ENCODE results near the gene SLC10A7. TPM values are rescaled to one million over a fixed set of nuclear protein-coding genes. Genes with fewer than 3 reads are reported as not detected.

SLC10A7 gene
- total and polyA plus RNA-seq, 2 of the 4 experiments (the other 2 are of a cell fraction): 5.2 to 8.4 TPM

DNA sequence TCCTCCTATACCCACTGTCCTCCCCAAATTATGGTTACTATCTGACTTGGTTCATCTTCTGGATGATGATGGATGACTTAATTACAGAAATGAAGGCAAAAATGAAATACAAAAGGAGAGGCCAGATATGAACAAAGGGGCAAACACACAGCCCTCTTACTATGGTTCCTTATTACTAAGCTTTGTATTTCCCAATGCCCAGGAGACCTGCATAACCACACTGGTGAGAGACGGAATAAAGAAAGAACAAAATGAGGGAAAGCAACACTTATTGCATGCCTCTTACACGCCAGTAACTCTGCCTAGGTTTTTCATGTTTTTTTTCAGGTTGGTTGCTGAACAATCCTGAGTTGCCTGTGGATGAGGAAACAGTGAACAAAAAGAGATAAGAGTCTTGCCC is 120.5 kb downstream of the SLC10A7 start:
- Histone ChIP-seq H4K91ac (ENCODE audit: insufficient read depth, low read depth, low read length) (no peak overlapping the region), H3K27ac (ENCODE audit: insufficient read depth, low read length) (no peak overlapping the region), H3K36me3 (ENCODE audit: control insufficient read depth, insufficient read depth, low read length) (no peaks in the 10 kb centered on the region), H2BK120ac (ENCODE audit: low read depth, low read length) (no peak overlapping the region), H3K4me2 (ENCODE audit: low read depth, low read length) (no peak overlapping the region), H3K56ac (ENCODE audit: extremely low read depth, insufficient read depth, low read length) (no peak overlapping the region), H2BK15ac (ENCODE audit: low read depth, low read length) (no peak overlapping the region), H2AK9ac (replicated peaks; ENCODE audit: low read depth, low read length, poor library complexity) (no peak overlapping the region), H3K79me1 (ENCODE audit: low read depth in 1 of 2, low read length in 2 of 2) (no peaks in the 10 kb centered on the region; a peak in 2 of 4 replicates), H3K23ac (ENCODE audit: low read depth, low read length) (no peak overlapping the region), H3K27me3 (ENCODE audit: control insufficient read depth, insufficient read depth, low read length) (no peaks in the 10 kb centered on the region), H3K14ac (replicated peaks; ENCODE audit: low read depth, low read length) (no peak overlapping the region), H4K8ac (ENCODE audit: low read depth in 2 of 2, low read length in 2 of 2) (no peak overlapping the region), H2AK5ac (ENCODE audit: low read depth, low read length) (no peak overlapping the region), H4K20me1 (ENCODE audit: insufficient read depth, low read length) (no peaks in the 10 kb centered on the region), H2BK20ac (ENCODE audit: low read depth, low read length) (no peak overlapping the region), H3K4ac (ENCODE audit: low read depth, low read length) (no peak overlapping the region), H2AFZ (replicated peaks; ENCODE audit: low read length, poor library complexity) (no peak overlapping the region), H3K4me1 (ENCODE audit: control insufficient read depth, insufficient read depth, low read length) (no peaks in the 10 kb centered on the region), H3K18ac (ENCODE audit: low read depth, low read length) (no peak overlapping the region), H3K9me3 (ENCODE audit: control insufficient read depth, insufficient read depth, low read length) (no peaks in the 10 kb centered on the region), H3K9me1 (ENCODE audit: insufficient read depth, low read length) (no peaks in the 10 kb centered on the region), H2BK5ac (ENCODE audit: low read depth, low read length, poor library complexity, severe bottlenecking) (no peak overlapping the region), H3K9ac (ENCODE audit: low read depth, low read length) (no peak overlapping the region), H4K5ac (ENCODE audit: low read depth, low read length) (no peak overlapping the region), H3K4me3 (ENCODE audit: insufficient read depth, low read depth, low read length) (no peak overlapping the region)
- no CpG with 5 or more reads among the region's 2 CpGs for WGBS, 2 experiments (ENCODE audit: extremely low coverage in 2 of 2, insufficient read length in 1 of 2)
- dilution Hi-C loops (cut with HindIII; ENCODE audit: low sequenced_read_pairs, unreplicated experiment) (no loop called here), in situ Hi-C loops (cut with MboI; ENCODE audit: low sequenced_read_pairs) (no loop called here), intact Hi-C loops (cut with micrococcal nuclease) (no loop called here)
- DNase-seq (no peak), ATAC-seq (ENCODE audit: low read depth) (no peak)
- CTCF ChIA-PET: no interaction called here
- BruUV-seq (replicated peaks): no TSS peak
- POLR2A ChIA-PET (ENCODE audit: unreplicated experiment): no interaction called here
- TF ChIP-seq CHD1 (IDR thresholded peaks at IDR 0.05; ENCODE audit: low read depth, low read length) (no peak), FOS (IDR thresholded peaks at IDR 0.05; ENCODE audit: low read depth, low read length) (no peak), RFX5 (IDR thresholded peaks at IDR 0.05; ENCODE audit: low read depth, low read length) (no peak), POLR2A (IDR thresholded peaks at IDR 0.05; ENCODE audit: low read depth, low read length) (no peak), BHLHE40 (IDR thresholded peaks at IDR 0.05; ENCODE audit: low read depth, low read length) (no peak), SMC3 (IDR thresholded peaks at IDR 0.05; ENCODE audit: low read depth, low read length) (no peak), RAD21 (IDR thresholded peaks at IDR 0.05; ENCODE audit: low read length) (no peak), MAFK (IDR thresholded peaks at IDR 0.05; ENCODE audit: low read depth, low read length) (no peak), RCOR1 (IDR thresholded peaks at IDR 0.05; ENCODE audit: insufficient replicate concordance, low read length) (no peak), NFE2L2 (IDR thresholded peaks at IDR 0.05; ENCODE audit: low read depth, low read length) (no peak), MAZ (IDR thresholded peaks at IDR 0.05; ENCODE audit: borderline replicate concordance, low read depth, low read length) (no peak), MXI1 (IDR thresholded peaks at IDR 0.05; ENCODE audit: borderline replicate concordance, low read depth, low read length) (no peak), CEBPB (IDR thresholded peaks at IDR 0.05; ENCODE audit: low read depth, low read length) (no peak)
- TF ChIP-seq, protein P1, sequence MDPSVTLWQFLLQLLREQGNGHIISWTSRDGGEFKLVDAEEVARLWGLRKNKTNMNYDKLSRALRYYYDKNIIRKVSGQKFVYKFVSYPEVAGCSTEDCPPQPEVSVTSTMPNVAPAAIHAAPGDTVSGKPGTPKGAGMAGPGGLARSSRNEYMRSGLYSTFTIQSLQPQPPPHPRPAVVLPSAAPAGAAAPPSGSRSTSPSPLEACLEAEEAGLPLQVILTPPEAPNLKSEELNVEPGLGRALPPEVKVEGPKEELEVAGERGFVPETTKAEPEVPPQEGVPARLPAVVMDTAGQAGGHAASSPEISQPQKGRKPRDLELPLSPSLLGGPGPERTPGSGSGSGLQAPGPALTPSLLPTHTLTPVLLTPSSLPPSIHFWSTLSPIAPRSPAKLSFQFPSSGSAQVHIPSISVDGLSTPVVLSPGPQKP (IDR thresholded peaks at IDR 0.05; ENCODE audit: borderline replicate concordance, low read depth, low read length): no peak
- TF ChIP-seq, protein P2, sequence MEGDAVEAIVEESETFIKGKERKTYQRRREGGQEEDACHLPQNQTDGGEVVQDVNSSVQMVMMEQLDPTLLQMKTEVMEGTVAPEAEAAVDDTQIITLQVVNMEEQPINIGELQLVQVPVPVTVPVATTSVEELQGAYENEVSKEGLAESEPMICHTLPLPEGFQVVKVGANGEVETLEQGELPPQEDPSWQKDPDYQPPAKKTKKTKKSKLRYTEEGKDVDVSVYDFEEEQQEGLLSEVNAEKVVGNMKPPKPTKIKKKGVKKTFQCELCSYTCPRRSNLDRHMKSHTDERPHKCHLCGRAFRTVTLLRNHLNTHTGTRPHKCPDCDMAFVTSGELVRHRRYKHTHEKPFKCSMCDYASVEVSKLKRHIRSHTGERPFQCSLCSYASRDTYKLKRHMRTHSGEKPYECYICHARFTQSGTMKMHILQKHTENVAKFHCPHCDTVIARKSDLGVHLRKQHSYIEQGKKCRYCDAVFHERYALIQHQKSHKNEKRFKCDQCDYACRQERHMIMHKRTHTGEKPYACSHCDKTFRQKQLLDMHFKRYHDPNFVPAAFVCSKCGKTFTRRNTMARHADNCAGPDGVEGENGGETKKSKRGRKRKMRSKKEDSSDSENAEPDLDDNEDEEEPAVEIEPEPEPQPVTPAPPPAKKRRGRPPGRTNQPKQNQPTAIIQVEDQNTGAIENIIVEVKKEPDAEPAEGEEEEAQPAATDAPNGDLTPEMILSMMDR (conservative IDR thresholded peaks at IDR 0.05; ENCODE audit: low read depth, low read length): no peak
- TF ChIP-seq, protein P3, sequence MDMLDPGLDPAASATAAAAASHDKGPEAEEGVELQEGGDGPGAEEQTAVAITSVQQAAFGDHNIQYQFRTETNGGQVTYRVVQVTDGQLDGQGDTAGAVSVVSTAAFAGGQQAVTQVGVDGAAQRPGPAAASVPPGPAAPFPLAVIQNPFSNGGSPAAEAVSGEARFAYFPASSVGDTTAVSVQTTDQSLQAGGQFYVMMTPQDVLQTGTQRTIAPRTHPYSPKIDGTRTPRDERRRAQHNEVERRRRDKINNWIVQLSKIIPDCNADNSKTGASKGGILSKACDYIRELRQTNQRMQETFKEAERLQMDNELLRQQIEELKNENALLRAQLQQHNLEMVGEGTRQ (IDR thresholded peaks at IDR 0.05; ENCODE audit: low read depth, low read length): no peak
